NCI-H2196 treated with DMSO at 0.1 percent for 48 hours (cell line): ENCODE results near the gene ZNF302.

Experiments
- DNase-seq: peaks from one replicate; lab custom pipeline; 2025; ENCODE audit not compliant: unreplicated experiment; lab: John Stamatoyannopoulos, UW

The ZNF302 gene

GRCh38 chr19:34731019-34731829 lies 53.7 kb downstream of the ZNF302 start:
- DNase-seq, result no peak

- DNase-seq, result no peak
These were observed 54.5 kb downstream of the ZNF302 start for GRCh38 chr19:34731964-34732363.

- DNase-seq, result no peak
These were observed 55.2 kb downstream of the ZNF302 start for GRCh38 chr19:34732612-34733211.

- no peak for DNase-seq
These were observed 55.8 kb downstream of the ZNF302 start for GRCh38 chr19:34733266-34733745.

GRCh38 chr19:34733746-34734536 lies 56.5 kb downstream of the ZNF302 start, which contains the start of gene ZNF181:
Gene ZNF181 (plus strand): TSS chr19:34734243. CDS start chr19:34735038, 795 bp downstream.
- DNase-seq, result peak; percentile 87

GRCh38 chr19:34734537-34735103 lies 57.1 kb downstream of the ZNF302 start:
- DNase-seq, result peak; percentile 71
